Heart left ventricle (tissue), 13 donors: ENCODE measurements around the gene CYSTM1.

Experiments used
- POLR2A ChIP-seq, 2 donors: fragments of 450-650 bp; IDR thresholded peaks; one replicate each; pipeline ENCODE4 v1.6.1; 2017; ENCODE audit warnings: antibody characterized with exemption in 2 of 2, mild to moderate bottlenecking in 2 of 2, moderate library complexity in 2 of 2
- TF ChIP-seq, protein P1 (sequence below), 12 donors: fragments of 200-600 bp; sonication (generic) in 4 of 12; IDR thresholded peaks; one replicate each; pipeline versions ENCODE4 v1.5.0 to v1.8.0; 2018 to 2022; ENCODE audit warnings: antibody characterized with exemption in 12 of 12, mild to moderate bottlenecking in 5 of 12
- donor health status: ischemic (EF 13 %, LVEDD 7.1; RV severe dilation, severe dysfunction).
- donor health status: DM: no; HTN: yes; CAD: no.
- donor health status: DM: no; HTN: no; CAD: no.
- donor health status: ischemic (EF 25% LVEDD 6.9; RV normal size, moderate dysfunction).
- donor health status: ischemic (EF 25% LVEDD 5.7; RV mildly dilated, moderate dysfunction).
- donor health status: ischemic (EF 35%, LVEDD 5.7; RV mildly dilated, moderate dysfunction).
- donor health status: nonischemic (EF 11% LVEDD 7.7; RV severe dilation, severe dysfunction).
- donor health status: DM: yes; HTN: yes; CAD: no.
- donor health status: PGD.
- donor health status: ischemic (EF 29% LVEDD 5.4; RV normal size, mild dysfunction).
- donor health status: nonischemic (EF 23%, LVEDD 6.1; RV moderate dilation, normal function).

DNA sequence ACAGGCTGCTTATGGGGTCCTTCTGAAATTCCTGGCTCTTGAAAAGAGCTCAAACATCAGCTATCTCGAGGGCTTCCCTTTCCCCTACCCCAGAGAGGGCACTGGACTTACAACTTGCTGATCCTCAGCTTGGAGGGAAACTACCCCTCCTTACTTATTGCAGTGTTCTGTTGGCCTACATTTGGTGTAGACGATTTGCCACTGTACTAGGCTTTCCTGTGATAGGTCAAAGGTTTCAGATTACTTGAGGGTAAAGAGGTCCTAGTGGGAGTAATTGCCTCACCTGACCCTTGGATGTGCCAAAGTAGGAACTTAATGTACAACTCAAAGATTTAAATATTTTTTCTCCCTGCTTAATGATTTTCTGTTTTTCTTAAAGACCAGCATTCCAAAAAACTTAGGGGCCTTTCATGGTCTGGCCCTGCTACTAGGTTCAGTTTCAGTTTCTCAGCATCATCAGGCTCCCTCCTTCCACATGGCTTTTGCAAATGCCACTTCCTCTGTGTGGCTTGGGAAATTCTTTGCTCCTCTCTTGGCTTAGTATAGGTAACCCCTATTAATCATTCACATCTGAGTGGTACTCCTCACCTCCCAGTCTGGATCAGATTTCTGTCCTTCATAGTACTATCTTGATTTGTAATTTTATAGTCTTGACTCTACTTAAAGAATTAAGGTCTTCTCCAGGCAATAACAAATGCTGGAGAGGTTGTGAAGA lies 32.4 kb downstream of the CYSTM1 start:
- TF ChIP-seq, protein P1, sequence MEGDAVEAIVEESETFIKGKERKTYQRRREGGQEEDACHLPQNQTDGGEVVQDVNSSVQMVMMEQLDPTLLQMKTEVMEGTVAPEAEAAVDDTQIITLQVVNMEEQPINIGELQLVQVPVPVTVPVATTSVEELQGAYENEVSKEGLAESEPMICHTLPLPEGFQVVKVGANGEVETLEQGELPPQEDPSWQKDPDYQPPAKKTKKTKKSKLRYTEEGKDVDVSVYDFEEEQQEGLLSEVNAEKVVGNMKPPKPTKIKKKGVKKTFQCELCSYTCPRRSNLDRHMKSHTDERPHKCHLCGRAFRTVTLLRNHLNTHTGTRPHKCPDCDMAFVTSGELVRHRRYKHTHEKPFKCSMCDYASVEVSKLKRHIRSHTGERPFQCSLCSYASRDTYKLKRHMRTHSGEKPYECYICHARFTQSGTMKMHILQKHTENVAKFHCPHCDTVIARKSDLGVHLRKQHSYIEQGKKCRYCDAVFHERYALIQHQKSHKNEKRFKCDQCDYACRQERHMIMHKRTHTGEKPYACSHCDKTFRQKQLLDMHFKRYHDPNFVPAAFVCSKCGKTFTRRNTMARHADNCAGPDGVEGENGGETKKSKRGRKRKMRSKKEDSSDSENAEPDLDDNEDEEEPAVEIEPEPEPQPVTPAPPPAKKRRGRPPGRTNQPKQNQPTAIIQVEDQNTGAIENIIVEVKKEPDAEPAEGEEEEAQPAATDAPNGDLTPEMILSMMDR (IDR thresholded peaks at IDR 0.05): no peak
- TF ChIP-seq POLR2A (IDR thresholded peaks at IDR 0.05): no peak
